IMR-90 (cell line): Measurements from ENCODE around the gene XRN1. TPM values are rescaled to one million over a fixed set of nuclear protein-coding genes. Genes with fewer than 3 reads are reported as not detected.

Experiments used
- ATAC-seq: fragments of 200-7000 bp; cut with Tn5 transposase; 2 replicates; pipeline ENCODE4 v1.9.1; 2020; ENCODE audit warnings: low read depth, mild to moderate bottlenecking, moderate library complexity
- BruUV-seq: library from RNA; stranded (reverse); fragments of 400-500 nt; replicated peaks from 2 replicates; lab custom pipeline; 2021; lab: Mats Ljungman, UMichigan
- CTCF ChIA-PET: fragments of 300-600 bp; formaldehyde crosslinking; extraction: SDS; loops from one replicate; lab custom pipeline; 2021; ENCODE audit warnings: antibody characterized with exemption; lab: Yijun Ruan, JAX
- POLR2A ChIA-PET: fragments of 300-600 bp; sonication (Branson Sonifier 250); formaldehyde crosslinking; loops from one replicate; lab custom pipeline; 2022; ENCODE audit warnings: antibody characterized with exemption; ENCODE audit not compliant: unreplicated experiment; lab: Charles Lee
- DNase-seq: peaks from one replicate; pipeline ENCODE4 v3.0.0; 2013
- H2AFZ ChIP-seq: replicated peaks from 2 replicates; pipeline ENCODE3; 2013; ENCODE audit warnings: low read length, mild to moderate bottlenecking; ENCODE audit not compliant: poor library complexity
- H2AK5ac ChIP-seq: 2 replicates; pipeline ENCODE4 v1.6.1; 2013; ENCODE audit warnings: low read depth, low read length, inconsistent platforms
- H2AK9ac ChIP-seq: replicated peaks from 2 replicates; pipeline ENCODE3; 2013; ENCODE audit warnings: mild to moderate bottlenecking, low read depth, low read length, moderate library complexity; ENCODE audit not compliant: poor library complexity
- H2BK120ac ChIP-seq: 2 replicates; pipeline ENCODE4 v1.6.1; 2013; ENCODE audit warnings: low read depth, low read length, inconsistent platforms
- H2BK15ac ChIP-seq: 3 replicates; pipeline ENCODE4 v1.6.1; 2013; ENCODE audit warnings: low read depth, low read length, inconsistent platforms
- H2BK20ac ChIP-seq: 2 replicates; pipeline ENCODE4 v1.6.1; 2013; ENCODE audit warnings: low read depth, mild to moderate bottlenecking, inconsistent platforms, low read length, moderate library complexity
- H2BK5ac ChIP-seq: 2 replicates; pipeline ENCODE4 v1.6.1; 2013; ENCODE audit warnings: mild to moderate bottlenecking, low read depth, low read length, inconsistent platforms; ENCODE audit not compliant: poor library complexity, severe bottlenecking
- H3K14ac ChIP-seq: replicated peaks from 2 replicates; pipeline ENCODE4 v1.6.1; 2013; ENCODE audit warnings: low read depth, low read length, inconsistent platforms
- H3K18ac ChIP-seq: 2 replicates; pipeline ENCODE4 v1.6.1; 2013; ENCODE audit warnings: low read depth, low read length, control low read depth
- H3K23ac ChIP-seq: 2 replicates; pipeline ENCODE4 v1.6.1; 2013; ENCODE audit warnings: low read depth, low read length, inconsistent platforms
- H3K27ac ChIP-seq: 2 replicates; pipeline ENCODE4 v1.5.1; 2013; ENCODE audit warnings: mild to moderate bottlenecking, control low read depth, low read length; ENCODE audit not compliant: insufficient read depth
- H3K27me3 ChIP-seq: 2 replicates; pipeline ENCODE4 v1.6.1; 2013; ENCODE audit warnings: low read length; ENCODE audit not compliant: control insufficient read depth, insufficient read depth
- H3K36me3 ChIP-seq: 2 replicates; pipeline ENCODE4 v1.6.1; 2013; ENCODE audit warnings: low read length, mixed read lengths; ENCODE audit not compliant: control insufficient read depth, insufficient read depth
- H3K4ac ChIP-seq: 2 replicates; pipeline ENCODE4 v1.6.1; 2013; ENCODE audit warnings: low read depth, low read length, inconsistent platforms
- H3K4me1 ChIP-seq: 2 replicates; pipeline ENCODE4 v1.6.1; 2013; ENCODE audit warnings: low read length, mixed read lengths; ENCODE audit not compliant: control insufficient read depth, insufficient read depth
- H3K4me2 ChIP-seq: 2 replicates; pipeline ENCODE4 v1.6.1; 2013; ENCODE audit warnings: low read depth, mild to moderate bottlenecking, control low read depth, low read length, moderate library complexity
- H3K4me3 ChIP-seq: 2 replicates; pipeline ENCODE4 v1.5.1; 2013; ENCODE audit warnings: low read depth, mild to moderate bottlenecking, control low read depth, low read length, moderate library complexity; ENCODE audit not compliant: insufficient read depth
- H3K56ac ChIP-seq: 2 replicates; pipeline ENCODE4 v1.6.1; 2013; ENCODE audit warnings: low read length, inconsistent platforms; ENCODE audit not compliant: insufficient read depth; ENCODE audit errors: extremely low read depth
- H3K79me1 ChIP-seq, 2 experiments: 2 replicates each; pipeline ENCODE4 v1.6.1; 2013; ENCODE audit warnings: low read length in 2 of 2, inconsistent platforms in 1 of 2, low read depth in 1 of 2
- H3K9ac ChIP-seq: 2 replicates; pipeline ENCODE4 v1.6.1; 2013; ENCODE audit warnings: low read depth, low read length, control low read depth
- H3K9me1 ChIP-seq: 2 replicates; pipeline ENCODE4 v1.6.1; 2013; ENCODE audit warnings: low read length, inconsistent platforms; ENCODE audit not compliant: insufficient read depth
- H3K9me3 ChIP-seq: 2 replicates; pipeline ENCODE4 v1.6.1; 2013; ENCODE audit warnings: low read length; ENCODE audit not compliant: control insufficient read depth, insufficient read depth
- H4K20me1 ChIP-seq: 2 replicates; pipeline ENCODE4 v1.6.1; 2013; ENCODE audit warnings: low read length, inconsistent platforms; ENCODE audit not compliant: insufficient read depth
- H4K5ac ChIP-seq: 2 replicates; pipeline ENCODE4 v1.6.1; 2013; ENCODE audit warnings: mild to moderate bottlenecking, low read depth, low read length, control low read depth
- H4K8ac ChIP-seq, 2 experiments: 2 replicates each; pipeline ENCODE4 v1.6.1; 2013; ENCODE audit warnings: low read depth in 2 of 2, low read length in 2 of 2, control low read depth in 1 of 2, inconsistent platforms in 1 of 2
- H4K91ac ChIP-seq: 2 replicates; pipeline ENCODE4 v1.6.1; 2013; ENCODE audit warnings: low read depth, low read length, inconsistent platforms; ENCODE audit not compliant: insufficient read depth
- BHLHE40 ChIP-seq: fragments of 150-350 bp; IDR thresholded peaks from 2 replicates; pipeline ENCODE4 v1.6.1; 2016; ENCODE audit warnings: mild to moderate bottlenecking, low read depth, low read length
- FOS ChIP-seq: fragments of 150-350 bp; IDR thresholded peaks from 2 replicates; pipeline ENCODE4 v1.6.1; 2016; ENCODE audit warnings: low read depth, low read length
- MAFK ChIP-seq: IDR thresholded peaks from 2 replicates; pipeline ENCODE4 v1.6.1; 2012; ENCODE audit warnings: low read depth, low read length, improper control_type of control experiment
- MXI1 ChIP-seq: IDR thresholded peaks from 2 replicates; pipeline ENCODE4 v1.6.1; 2012; ENCODE audit warnings: low read depth, mild to moderate bottlenecking, low read length, moderate library complexity, borderline replicate concordance
- RAD21 ChIP-seq: IDR thresholded peaks from 2 replicates; pipeline ENCODE4 v1.6.1; 2012; ENCODE audit warnings: low read length, improper control_type of control experiment
- WGBS, 2 experiments: methylation state at CpG; one replicate each; pipeline versions ENCODE4 v1.1.5 to v1.1.7; 2013; ENCODE audit warnings: missing lambda C conversion rate in 2 of 2; ENCODE audit not compliant: insufficient read length in 1 of 2; ENCODE audit errors: extremely low coverage in 2 of 2; 5-methylcytosine and 5-hydroxymethylcytosine counted together
- dilution Hi-C: fragments of 300-500 bp; cut with HindIII; formaldehyde crosslinking; loops from one replicate; pipeline ENCODE4 v1.14.3; 2018; ENCODE audit warnings: low sequenced_read_pairs; ENCODE audit not compliant: unreplicated experiment
- in situ Hi-C: fragments of 300-500 bp; cut with MboI; formaldehyde crosslinking; loops from 3 replicates; pipeline ENCODE4 v1.14.3; 2019; ENCODE audit warnings: low sequenced_read_pairs, inconsistent platforms, mixed read lengths
- intact Hi-C: fragments of 100-400 bp; cut with micrococcal nuclease; formaldehyde crosslinking; loops from 2 replicates; pipeline ENCODE4 v1.10.0; 2022
- polyA plus RNA-seq, 3 experiments: library from polyadenylated mRNA; depleted of rRNA; stranded (reverse); fragments of >200 nt; gene quantifications; 2 replicates each; pipeline ENCODE4 v1.2.3, GENCODE V29; 2012; ENCODE audit warnings: low replicate concordance in 1 of 3
- total RNA-seq: library from RNA; depleted of rRNA; stranded (reverse); fragments of >200 nt; gene quantifications from 2 replicates; pipeline ENCODE4 v1.2.3, GENCODE V29; 2012
- TF ChIP-seq, protein P1 (sequence below): fragments of 150-350 bp; IDR thresholded peaks from 2 replicates; pipeline ENCODE4 v1.6.1; 2016; ENCODE audit warnings: low read depth, mild to moderate bottlenecking, low read length, moderate library complexity, borderline replicate concordance
- TF ChIP-seq, protein P2 (sequence below): fragments of 150-350 bp; IDR thresholded peaks from 2 replicates; pipeline ENCODE4 v1.6.1; 2017; ENCODE audit warnings: mild to moderate bottlenecking, antibody characterized with exemption, low read length, low read depth

XRN1 gene
- total and polyA plus RNA-seq, 2 of the 4 experiments (the other 2 are of a cell fraction): 6.0 to 21.5 TPM

DNA sequence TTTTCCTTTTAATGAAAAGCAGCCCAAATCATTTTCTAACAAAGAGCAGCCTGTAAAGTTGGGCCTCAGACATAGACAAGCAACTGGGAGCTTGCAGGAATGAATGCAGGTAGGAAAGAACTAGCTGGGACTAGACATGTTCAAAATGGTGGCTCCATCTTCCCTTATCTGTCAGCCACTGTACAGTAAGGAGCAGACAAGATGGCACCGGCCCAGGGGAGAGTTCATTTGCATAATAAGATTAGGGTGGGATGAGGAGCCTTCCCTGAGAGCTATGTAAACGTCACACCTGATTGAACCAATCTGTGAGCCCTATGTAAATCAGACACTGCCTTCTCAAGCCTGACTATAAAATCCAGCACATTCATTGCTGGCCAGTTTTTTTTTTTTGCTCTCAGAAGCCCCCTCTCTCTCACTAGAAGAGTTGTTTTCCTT, 162.7 kb downstream of the XRN1 start:
- Histone ChIP-seq H4K20me1 (no peaks in the 10 kb centered on the region), H3K4ac (no peak overlapping the region), H3K56ac (no peak overlapping the region), H2AFZ (no peak overlapping the region), H2AK9ac (no peak overlapping the region), H2BK5ac (no peak overlapping the region), H3K4me1 (no peaks in the 10 kb centered on the region), H3K79me1 (no peaks in the 10 kb centered on the region), H3K23ac (no peak overlapping the region), H3K9ac (no peak overlapping the region), H2BK20ac (no peak overlapping the region), H2AK5ac (no peak overlapping the region), H3K27me3 (no peaks in the 10 kb centered on the region), H4K5ac (no peak overlapping the region), H3K9me1 (no peaks in the 10 kb centered on the region), H3K4me2 (no peak overlapping the region), H3K14ac (no peak overlapping the region), H3K18ac (no peak overlapping the region), H3K27ac (no peak overlapping the region), H3K9me3 (peaks cover 13% of the 10 kb centered on the region), H3K4me3 (no peak overlapping the region), H4K91ac (no peak overlapping the region), H4K8ac (no peak overlapping the region), H2BK15ac (no peak overlapping the region), H3K36me3 (no peaks in the 10 kb centered on the region), H2BK120ac (no peak overlapping the region)
- DNase-seq: no peak
- no CpG with 5 or more reads among the region's 2 CpGs for WGBS, 2 experiments
- no peak for ATAC-seq
- in situ Hi-C loops (no loop called here), intact Hi-C loops (no loop called here), dilution Hi-C loops (no loop called here)
- BruUV-seq: no TSS peak
- ChIA-PET POLR2A (no interaction called here), CTCF (no interaction called here)
- TF ChIP-seq FOS (no peak), MXI1 (no peak), MAFK (no peak), RAD21 (no peak), BHLHE40 (no peak)
- TF ChIP-seq, protein P1, sequence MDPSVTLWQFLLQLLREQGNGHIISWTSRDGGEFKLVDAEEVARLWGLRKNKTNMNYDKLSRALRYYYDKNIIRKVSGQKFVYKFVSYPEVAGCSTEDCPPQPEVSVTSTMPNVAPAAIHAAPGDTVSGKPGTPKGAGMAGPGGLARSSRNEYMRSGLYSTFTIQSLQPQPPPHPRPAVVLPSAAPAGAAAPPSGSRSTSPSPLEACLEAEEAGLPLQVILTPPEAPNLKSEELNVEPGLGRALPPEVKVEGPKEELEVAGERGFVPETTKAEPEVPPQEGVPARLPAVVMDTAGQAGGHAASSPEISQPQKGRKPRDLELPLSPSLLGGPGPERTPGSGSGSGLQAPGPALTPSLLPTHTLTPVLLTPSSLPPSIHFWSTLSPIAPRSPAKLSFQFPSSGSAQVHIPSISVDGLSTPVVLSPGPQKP: no peak
- TF ChIP-seq, protein P2, sequence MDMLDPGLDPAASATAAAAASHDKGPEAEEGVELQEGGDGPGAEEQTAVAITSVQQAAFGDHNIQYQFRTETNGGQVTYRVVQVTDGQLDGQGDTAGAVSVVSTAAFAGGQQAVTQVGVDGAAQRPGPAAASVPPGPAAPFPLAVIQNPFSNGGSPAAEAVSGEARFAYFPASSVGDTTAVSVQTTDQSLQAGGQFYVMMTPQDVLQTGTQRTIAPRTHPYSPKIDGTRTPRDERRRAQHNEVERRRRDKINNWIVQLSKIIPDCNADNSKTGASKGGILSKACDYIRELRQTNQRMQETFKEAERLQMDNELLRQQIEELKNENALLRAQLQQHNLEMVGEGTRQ: no peak
